22Rv1 (cell line): ENCODE results near the gene RPL7L1.
A peak's percentile ranks its signal among the peaks of the same experiment; 100 is the strongest.

Experiments
- CTCF ChIP-seq: fragments of 450-650 bp; IDR thresholded peaks from 2 replicates; pipeline ENCODE4 v1.5.1; 2017; ENCODE audit warnings: mild to moderate bottlenecking
- ZFX ChIP-seq: fragments of 450-650 bp; IDR thresholded peaks from 2 replicates; pipeline ENCODE4 v1.6.1; 2017; ENCODE audit warnings: antibody characterized with exemption, borderline replicate concordance

- TF ChIP-seq CTCF = peak; percentile 5; the same call in 1 of the 2 replicates
- TF ChIP-seq ZFX = no peak
Observed at GRCh38 chr6:42890311-42891198, 11.1 kb downstream of the RPL7L1 start.
